MCF 10A (cell line): Measurements from ENCODE around the gene CIDEA. TPM values are rescaled to one million over a fixed set of nuclear protein-coding genes. Genes with fewer than 3 reads are reported as not detected.
A peak's percentile ranks its signal among the peaks of the same experiment; 100 is the strongest.

ENCODE experiments used
- BruUV-seq: library from RNA; stranded (reverse); fragments of 400-500 nt; replicated peaks from 2 replicates; lab custom pipeline; 2021; lab: Mats Ljungman, UMichigan
- CTCF ChIA-PET: fragments of 300-600 bp; sonication (Branson Sonifier 250); formaldehyde crosslinking; extraction: SDS; loops from one replicate; lab custom pipeline; 2021; ENCODE audit warnings: antibody characterized with exemption, inconsistent platforms; lab: Yijun Ruan, JAX
- POLR2A ChIA-PET: fragments of 300-600, 350-650 bp; sonication (Branson Sonifier 250); formaldehyde crosslinking; extraction: SDS; loops from one replicate; lab custom pipeline; 2020; ENCODE audit warnings: antibody characterized with exemption, inconsistent platforms; lab: Yijun Ruan, JAX
- DNase-seq: peaks from one replicate; pipeline ENCODE4 v3.0.0-alpha.2; 2018; ENCODE audit not compliant: unreplicated experiment
- H3K27ac Mint-ChIP-seq: one replicate; pipeline ENCODE4 v1.8.0; 2022; ENCODE audit warnings: mild to moderate bottlenecking, low read depth, mixed read lengths; ENCODE audit not compliant: unreplicated experiment
- H3K27me3 Mint-ChIP-seq: one replicate; pipeline ENCODE4 v1.8.0; 2022; ENCODE audit warnings: mixed read lengths; ENCODE audit not compliant: insufficient read depth, unreplicated experiment
- H3K36me3 Mint-ChIP-seq: one replicate; pipeline ENCODE4 v1.8.0; 2022; ENCODE audit warnings: mild to moderate bottlenecking, moderate library complexity, mixed read lengths; ENCODE audit not compliant: insufficient read depth, unreplicated experiment
- H3K4me1 Mint-ChIP-seq: one replicate; pipeline ENCODE4 v1.8.0; 2022; ENCODE audit warnings: mixed read lengths; ENCODE audit not compliant: insufficient read depth, unreplicated experiment
- H3K4me3 Mint-ChIP-seq: one replicate; pipeline ENCODE4 v1.8.0; 2022; ENCODE audit warnings: mild to moderate bottlenecking, moderate library complexity, mixed read lengths; ENCODE audit not compliant: unreplicated experiment
- H3K9me3 Mint-ChIP-seq: one replicate; pipeline ENCODE4 v1.8.0; 2022; ENCODE audit warnings: mixed read lengths; ENCODE audit not compliant: unreplicated experiment
- intact Hi-C: fragments of 100-400 bp; cut with micrococcal nuclease; formaldehyde crosslinking; loops from 2 replicates; pipeline ENCODE4 v1.14.1; 2022
- total RNA-seq: library from RNA; stranded (reverse); gene quantifications from 2 replicates; pipeline ENCODE4 v1.2.3, GENCODE V29; 2022
- TF ChIP-seq, protein P1 (sequence below): fragments of 200-600 bp; IDR thresholded peaks from one replicate; pipeline ENCODE4 v1.8.0; 2022; ENCODE audit warnings: antibody characterized with exemption, mild to moderate bottlenecking; ENCODE audit not compliant: unreplicated experiment

CIDEA gene
- total RNA-seq, 1 experiment from 2014 or later = not detected

DNA sequence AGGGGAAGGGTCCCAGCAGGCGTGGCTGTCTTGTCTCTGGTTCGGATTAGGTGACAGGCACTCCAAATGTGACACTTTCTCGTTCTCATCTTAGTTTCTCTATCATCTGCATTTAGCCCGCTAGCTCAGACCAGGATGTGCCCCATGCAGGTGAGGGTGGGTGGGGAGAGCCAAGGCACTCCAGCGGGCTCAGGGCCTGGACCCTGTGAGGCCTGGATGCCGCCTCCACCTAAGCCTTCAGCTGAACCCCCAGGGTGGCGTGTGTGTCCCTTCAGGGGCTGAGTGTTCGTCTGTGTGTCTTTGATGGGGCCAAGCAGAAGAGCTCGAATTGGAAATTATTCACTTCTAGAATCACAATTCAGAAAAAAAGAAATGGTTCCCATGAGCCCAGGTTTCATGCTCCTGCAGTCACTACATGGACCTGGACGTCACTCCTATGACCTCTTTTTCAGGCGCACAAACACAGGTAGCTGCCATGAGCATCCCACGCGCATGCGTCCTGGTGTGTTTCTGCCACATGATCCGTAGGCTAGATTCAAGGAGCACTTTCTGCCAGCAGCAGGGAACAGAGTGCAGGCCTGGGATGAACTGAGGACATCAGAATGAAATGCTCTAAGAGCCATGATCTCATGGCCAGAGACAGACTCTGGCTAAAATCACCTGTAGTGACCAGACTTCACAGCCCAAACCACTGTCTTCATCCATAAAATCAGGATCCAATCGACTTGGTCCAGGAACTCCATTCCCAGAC is 25.8 kb downstream of the CIDEA start:
- BruUV-seq = no TSS peak
- H3K27ac Mint-ChIP-seq = peak overlapping the region; percentile 94
- ChIA-PET CTCF (interaction anchor here (0.7 to 1.4 kb wide), 3 partner anchors 8 to 40 kb away, joined by 3 to 5 read pairs (median 5); no protein-coding TSS in a partner anchor), POLR2A (interaction anchor here (14.3 kb wide), 1 partner anchor 28 kb away, joined by 234 read pairs; the partner anchor contains the start of gene TUBB6)
- no peaks in the 10 kb centered on the region for H3K9me3 Mint-ChIP-seq
- TF ChIP-seq, protein P1, sequence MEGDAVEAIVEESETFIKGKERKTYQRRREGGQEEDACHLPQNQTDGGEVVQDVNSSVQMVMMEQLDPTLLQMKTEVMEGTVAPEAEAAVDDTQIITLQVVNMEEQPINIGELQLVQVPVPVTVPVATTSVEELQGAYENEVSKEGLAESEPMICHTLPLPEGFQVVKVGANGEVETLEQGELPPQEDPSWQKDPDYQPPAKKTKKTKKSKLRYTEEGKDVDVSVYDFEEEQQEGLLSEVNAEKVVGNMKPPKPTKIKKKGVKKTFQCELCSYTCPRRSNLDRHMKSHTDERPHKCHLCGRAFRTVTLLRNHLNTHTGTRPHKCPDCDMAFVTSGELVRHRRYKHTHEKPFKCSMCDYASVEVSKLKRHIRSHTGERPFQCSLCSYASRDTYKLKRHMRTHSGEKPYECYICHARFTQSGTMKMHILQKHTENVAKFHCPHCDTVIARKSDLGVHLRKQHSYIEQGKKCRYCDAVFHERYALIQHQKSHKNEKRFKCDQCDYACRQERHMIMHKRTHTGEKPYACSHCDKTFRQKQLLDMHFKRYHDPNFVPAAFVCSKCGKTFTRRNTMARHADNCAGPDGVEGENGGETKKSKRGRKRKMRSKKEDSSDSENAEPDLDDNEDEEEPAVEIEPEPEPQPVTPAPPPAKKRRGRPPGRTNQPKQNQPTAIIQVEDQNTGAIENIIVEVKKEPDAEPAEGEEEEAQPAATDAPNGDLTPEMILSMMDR = no peak
- no peak overlapping the region for H3K4me3 Mint-ChIP-seq
- no peaks in the 10 kb centered on the region for H3K27me3 Mint-ChIP-seq
- DNase-seq = no peak
- H3K4me1 Mint-ChIP-seq = peaks cover 27% of the 10 kb centered on the region
- no peaks in the 10 kb centered on the region for H3K36me3 Mint-ChIP-seq
- intact Hi-C loops = no loop called here

- Mint-ChIP-seq H3K9me3 (no peaks in the 10 kb centered on the region), H3K4me3 (no peak overlapping the region), H3K27ac (peak overlapping the region; percentile 94), H3K36me3 (peaks cover 4% of the 10 kb centered on the region), H3K27me3 (no peaks in the 10 kb centered on the region), H3K4me1 (peaks cover 27% of the 10 kb centered on the region)
- POLR2A ChIA-PET = interaction anchor here (1.1 to 14.3 kb wide), 5 partner anchors 12 to 95 kb away, joined by 3 to 234 read pairs (median 5); partner anchors contain the start of genes AFG3L2 and TUBB6
- BruUV-seq = no TSS peak
- intact Hi-C loops = no loop called here
- CTCF ChIA-PET = interaction anchor here (0.6 to 2.8 kb wide), 2 partner anchors 9 to 45 kb away, joined by 3 to 22 read pairs; no protein-coding TSS in a partner anchor
- DNase-seq = no peak
- TF ChIP-seq, protein P1 = no peak
Measured at GRCh38 chr18:12281861-12282260, 27.7 kb downstream of the CIDEA start.

GRCh38 chr18:12282442-12283039 is 28.4 kb downstream of the CIDEA start:
- Mint-ChIP-seq H3K4me1 (peaks cover 28% of the 10 kb centered on the region), H3K4me3 (no peak overlapping the region), H3K27me3 (no peaks in the 10 kb centered on the region), H3K9me3 (no peaks in the 10 kb centered on the region), H3K27ac (peak overlapping the region; percentile 94), H3K36me3 (peaks cover 4% of the 10 kb centered on the region)
- CTCF ChIA-PET = interaction anchor here (0.6 to 2.8 kb wide), 2 partner anchors 10 to 45 kb away, joined by 3 to 22 read pairs; no protein-coding TSS in a partner anchor
- intact Hi-C loops = no loop called here
- TF ChIP-seq, protein P1 = no peak
- POLR2A ChIA-PET = interaction anchor here (0.6 to 14.3 kb wide), 7 partner anchors 12 to 210 kb away, joined by 3 to 234 read pairs (median 3); partner anchors contain the start of genes AFG3L2 and TUBB6
- BruUV-seq = no TSS peak
- DNase-seq = peak; percentile 37

- Mint-ChIP-seq H3K27ac (peak overlapping the region; percentile 94), H3K36me3 (peaks cover 4% of the 10 kb centered on the region), H3K4me3 (no peak overlapping the region), H3K4me1 (peaks cover 29% of the 10 kb centered on the region), H3K27me3 (no peaks in the 10 kb centered on the region), H3K9me3 (no peaks in the 10 kb centered on the region)
- ChIA-PET POLR2A (interaction anchor here (0.6 to 14.3 kb wide), 6 partner anchors 13 to 99 kb away, joined by 3 to 234 read pairs (median 5); partner anchors contain the start of genes AFG3L2 and TUBB6), CTCF (interaction anchor here (0.8 to 2.8 kb wide), 5 partner anchors 11 to 31 kb away, joined by 3 to 22 read pairs (median 5); no protein-coding TSS in a partner anchor)
- intact Hi-C loops = no loop called here
- TF ChIP-seq, protein P1 = no peak
- no TSS peak for BruUV-seq
- DNase-seq = peak; percentile 53
Measured at GRCh38 chr18:12283256-12283655, 29.1 kb downstream of the CIDEA start.
